Ishikawa (cell line): ENCODE data around the gene ACTN3.

Experiments
- CEBPB ChIP-seq: IDR thresholded peaks from 2 replicates; pipeline ENCODE4 v1.6.1; 2012
- CREB1 ChIP-seq: IDR thresholded peaks from 2 replicates; pipeline ENCODE4 v1.6.1; 2012; ENCODE audit warnings: low read depth
- EGR1 ChIP-seq: IDR thresholded peaks from 2 replicates; pipeline ENCODE4 v1.6.1; 2012
- EP300 ChIP-seq: IDR thresholded peaks from 2 replicates; pipeline ENCODE4 v1.6.1; 2012; ENCODE audit warnings: borderline replicate concordance
- FOXM1 ChIP-seq: IDR thresholded peaks from 2 replicates; pipeline ENCODE4 v1.6.1; 2012; ENCODE audit warnings: low read depth, borderline replicate concordance
- MAX ChIP-seq: IDR thresholded peaks from 2 replicates; pipeline ENCODE4 v1.6.1; 2012
- NFIC ChIP-seq: IDR thresholded peaks from 2 replicates; pipeline ENCODE4 v1.6.1; 2012
- RAD21 ChIP-seq: IDR thresholded peaks from 2 replicates; pipeline ENCODE4 v1.6.1; 2012; ENCODE audit warnings: low read depth
- REST ChIP-seq: IDR thresholded peaks from 2 replicates; pipeline ENCODE4 v1.6.1; 2012; ENCODE audit warnings: low read depth, mild to moderate bottlenecking
- TAF1 ChIP-seq: IDR thresholded peaks from 2 replicates; pipeline ENCODE4 v1.6.1; 2012; ENCODE audit warnings: low read depth, mild to moderate bottlenecking
- TCF12 ChIP-seq: IDR thresholded peaks from 2 replicates; pipeline ENCODE4 v1.6.1; 2012; ENCODE audit warnings: low read depth
- TEAD4 ChIP-seq: IDR thresholded peaks from 2 replicates; pipeline ENCODE4 v1.6.1; 2012
- USF1 ChIP-seq: IDR thresholded peaks from 2 replicates; pipeline ENCODE4 v1.6.1; 2012
- YY1 ChIP-seq: IDR thresholded peaks from 2 replicates; pipeline ENCODE4 v1.6.1; 2012; ENCODE audit warnings: low read depth
- ZBTB7A ChIP-seq: IDR thresholded peaks from 2 replicates; pipeline ENCODE4 v1.6.1; 2012; ENCODE audit warnings: low read depth

ACTN3 gene

GRCh38 chr11:66539170-66539869 is 7.4 kb upstream of the ACTN3 start:
- TF ChIP-seq NFIC (no peak), EP300 (no peak), EGR1 (no peak), RAD21 (no peak), TAF1 (no peak), TEAD4 (no peak), USF1 (no peak), TCF12 (no peak), YY1 (no peak)

- TF ChIP-seq CREB1 (no peak), ZBTB7A (no peak), CEBPB (no peak), REST (no peak), RAD21 (no peak), NFIC (no peak), EGR1 (no peak), TAF1 (no peak), USF1 (no peak)
Measured at GRCh38 chr11:66539870-66540213, 6.9 kb upstream of the ACTN3 start.

- no peak for TF ChIP-seq FOXM1
- TF ChIP-seq ZBTB7A, result no peak
- no peak for TF ChIP-seq NFIC
- TF ChIP-seq YY1, result no peak
- no peak for TF ChIP-seq REST
- no peak for TF ChIP-seq MAX
- TF ChIP-seq CEBPB, result no peak
- no peak for TF ChIP-seq USF1
- no peak for TF ChIP-seq CREB1
- TF ChIP-seq TAF1, result no peak
- no peak for TF ChIP-seq EGR1
- no peak for TF ChIP-seq TCF12
- TF ChIP-seq TEAD4, result no peak
- TF ChIP-seq RAD21, result no peak
- no peak for TF ChIP-seq EP300
Measured at GRCh38 chr11:66541892-66542291, 4.8 kb upstream of the ACTN3 start.

- TF ChIP-seq USF1, result no peak
- TF ChIP-seq REST, result no peak
- TF ChIP-seq TAF1, result no peak
- TF ChIP-seq RAD21, result no peak
- TF ChIP-seq CEBPB, result no peak
- no peak for TF ChIP-seq MAX
- TF ChIP-seq EP300, result no peak
- TF ChIP-seq CREB1, result no peak
- TF ChIP-seq TEAD4, result no peak
- TF ChIP-seq FOXM1, result no peak
- no peak for TF ChIP-seq TCF12
- no peak for TF ChIP-seq ZBTB7A
- TF ChIP-seq EGR1, result no peak
- TF ChIP-seq NFIC, result no peak
- no peak for TF ChIP-seq YY1
Measured at GRCh38 chr11:66542362-66542761, 4.3 kb upstream of the ACTN3 start.
